ENCODE results near the gene NDFIP1. TPM values are rescaled to one million over a fixed set of nuclear protein-coding genes. Genes with fewer than 3 reads are reported as not detected.

Gene NDFIP1
- total and polyA plus RNA-seq, 10 donors: 14.2 to 111 (median 72.6) TPM

GRCh38 chr5:142175039-142175438, 66.5 kb downstream of the NDFIP1 start:
- no peak overlapping the region for H3K27ac ChIP-seq

GRCh38 chr5:142175461-142176142, 67.0 kb downstream of the NDFIP1 start:
- DNase-seq: peak; percentile 56
- TF ChIP-seq POLR2AphosphoS5 (IDR thresholded peaks at IDR 0.05) (no peak), POLR2A (IDR thresholded peaks at IDR 0.05) (no peak)
- no peak overlapping the region for H3K27ac ChIP-seq

More at GRCh38 chr5:142175039-142175438, 66.5 kb downstream of the NDFIP1 start:
- DNase-seq: peak; percentile 28
- no peak overlapping the region for H3K4me3 ChIP-seq
- no peaks in the 10 kb centered on the region for H3K4me1 ChIP-seq
- peaks cover 0 to 44% (median 0%) of the 10 kb centered on the region in 7 donors for H3K27me3 ChIP-seq (replicated peaks in 1 of 7)
- intact Hi-C loops (cut with DNase I; ENCODE audit: low total_unique reads): no loop called here
- H3K9me3 ChIP-seq: no peaks in the 10 kb centered on the region
- no peak for TF ChIP-seq CTCF (IDR thresholded peaks at IDR 0.05 in 8 of 11, conservative IDR thresholded peaks at IDR 0.05 in 3 of 11)
- no peak for TF ChIP-seq POLR2A (IDR thresholded peaks at IDR 0.05)
- TF ChIP-seq POLR2AphosphoS5 (IDR thresholded peaks at IDR 0.05): no peak
- no peaks in the 10 kb centered on the region for H3K36me3 ChIP-seq
- WGBS, 5 donors: 53 to 79% (median 59%) methylated on average over 3 of the region's 3 CpGs

GRCh38 chr5:142176255-142176654, 67.7 kb downstream of the NDFIP1 start:
- WGBS, 5 donors: 56 to 74% (median 69%) methylated on average over 2 of the region's 2 CpGs
- H3K27ac ChIP-seq: no peak overlapping the region
- H3K4me3 ChIP-seq: no peak overlapping the region
- TF ChIP-seq CTCF (IDR thresholded peaks at IDR 0.05 in 8 of 11, conservative IDR thresholded peaks at IDR 0.05 in 3 of 11) (no peak), POLR2A (IDR thresholded peaks at IDR 0.05) (no peak), POLR2AphosphoS5 (IDR thresholded peaks at IDR 0.05) (no peak)
- intact Hi-C loops (cut with DNase I; ENCODE audit: low total_unique reads): no loop called here
- no peaks in the 10 kb centered on the region for H3K9me3 ChIP-seq
- no peaks in the 10 kb centered on the region for H3K4me1 ChIP-seq
- no peaks in the 10 kb centered on the region for H3K36me3 ChIP-seq
- peak; percentile 15 for DNase-seq
- peaks cover 0 to 42% (median 0%) of the 10 kb centered on the region in 7 donors for H3K27me3 ChIP-seq (replicated peaks in 1 of 7)

More at GRCh38 chr5:142175461-142176142, 67.0 kb downstream of the NDFIP1 start:
- intact Hi-C loops (cut with DNase I; ENCODE audit: low total_unique reads): no loop called here
- WGBS, 5 donors: 74 to 89% (median 87%) methylated on average over 8 of the region's 8 CpGs
- no peaks in the 10 kb centered on the region for H3K36me3 ChIP-seq
- H3K27me3 ChIP-seq (replicated peaks in 1 of 7): peaks cover 0 to 44% (median 0%) of the 10 kb centered on the region in 7 donors
- no peaks in the 10 kb centered on the region for H3K9me3 ChIP-seq
- no peaks in the 10 kb centered on the region for H3K4me1 ChIP-seq
- H3K4me3 ChIP-seq: no peak overlapping the region

- intact Hi-C loops (cut with DNase I; ENCODE audit: low total_unique reads): no loop called here
- peak; percentile 23 for DNase-seq
- WGBS, 5 donors: 93 to 100% (median 97%) methylated on average over 7 of the region's 7 CpGs
- Histone ChIP-seq H3K27me3 (replicated peaks in 1 of 7) (peaks cover 0 to 19% (median 0%) of the 10 kb centered on the region in 7 donors), H3K9me3 (no peaks in the 10 kb centered on the region), H3K27ac (no peak overlapping the region), H3K4me1 (no peaks in the 10 kb centered on the region), H3K4me3 (no peak overlapping the region), H3K36me3 (no peaks in the 10 kb centered on the region)
- TF ChIP-seq POLR2AphosphoS5 (IDR thresholded peaks at IDR 0.05): no peak
- no peak for TF ChIP-seq POLR2A (IDR thresholded peaks at IDR 0.05)
- no peak for TF ChIP-seq CTCF (IDR thresholded peaks at IDR 0.05 in 8 of 11, conservative IDR thresholded peaks at IDR 0.05 in 3 of 11)
These were observed 70.1 kb downstream of the NDFIP1 start for GRCh38 chr5:142178651-142179050.

All from spleen (tissue), 11 donors.